Measurements from ENCODE around the gene SP7. TPM values are rescaled to one million over a fixed set of nuclear protein-coding genes. Genes with fewer than 3 reads are reported as not detected.
"Not testable (repeated sequence)": the region's sequence is repeated elsewhere in the genome, so short reads cannot be mapped to it uniquely, and the experiment has no call there.

The SP7 gene
- total RNA-seq, 1 experiment from 2014 or later = not detected

DNA sequence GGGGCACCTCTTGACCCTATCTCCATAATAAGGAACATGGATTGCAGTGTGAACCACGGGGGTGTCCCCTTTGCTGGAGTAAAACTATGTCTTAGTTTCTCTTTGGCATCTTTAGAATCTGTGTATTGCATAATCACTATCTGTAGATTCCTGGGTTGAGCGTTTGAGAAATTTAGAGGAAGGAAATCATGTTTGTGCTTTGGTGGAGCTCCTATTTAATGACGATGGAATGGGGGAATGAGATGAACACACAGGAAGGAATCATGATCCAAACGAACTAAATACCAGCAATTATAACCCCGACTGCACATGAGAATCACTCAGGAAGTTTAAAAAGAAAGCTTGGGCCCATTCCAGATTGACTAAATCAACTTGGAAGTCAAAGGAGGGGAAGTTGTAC is 38.0 kb downstream of the SP7 start:
- Histone ChIP-seq H3K79me2 (ENCODE audit: insufficient read depth, low read length) (peaks cover 5% of the 10 kb centered on the region; the same call in 1 of the 2 replicates), H3K23me2 (ENCODE audit: insufficient read length, low read depth, low read length, poor library complexity, severe bottlenecking) (peaks cover 12% of the 10 kb centered on the region), H4K5ac (ENCODE audit: insufficient read length, low read depth, low read length) (no peak overlapping the region), H3K27ac (ENCODE audit: insufficient read length, low read depth, low read length) (no peak overlapping the region), H3K18ac (ENCODE audit: insufficient read length, low read depth, low read length) (no peak overlapping the region), H2BK12ac (ENCODE audit: insufficient read length, low read depth, low read length) (no peak overlapping the region), H4K8ac (replicated peaks; ENCODE audit: insufficient read length, low read depth, low read length) (no peak overlapping the region), H3K4me2 (ENCODE audit: insufficient read depth, insufficient read length, low read length) (no peak overlapping the region), H3K9me3 (ENCODE audit: control insufficient read depth, low read depth, low read length) (no peaks in the 10 kb centered on the region), H2BK15ac (ENCODE audit: low read depth, low read length) (no peak overlapping the region), H3K14ac (ENCODE audit: insufficient read depth, low read length) (no peak overlapping the region), H2BK120ac (ENCODE audit: low read depth, low read length, poor library complexity, severe bottlenecking) (no peak overlapping the region), H3K27me3 (ENCODE audit: insufficient read depth, low read length) (no peaks in the 10 kb centered on the region), H3K9ac (ENCODE audit: extremely low read depth, insufficient read length, low read length) (no peak overlapping the region), H4K91ac (ENCODE audit: insufficient read length, low read depth, low read length) (no peak overlapping the region), H3K4me1 (ENCODE audit: insufficient read depth, low read length) (no peaks in the 10 kb centered on the region), H4K20me1 (ENCODE audit: control insufficient read depth, insufficient read depth, insufficient read length) (no peaks in the 10 kb centered on the region), H3K4ac (ENCODE audit: low read depth, low read length) (no peak overlapping the region), H2BK5ac (ENCODE audit: insufficient read length, low read length) (no peak overlapping the region), H3K56ac (ENCODE audit: insufficient read length, low read depth, low read length) (no peak overlapping the region), H2AK5ac (ENCODE audit: insufficient read length, low read length) (no peak overlapping the region), H3K79me1 (ENCODE audit: insufficient read depth, low read depth, low read length, poor library complexity, severe bottlenecking) (peaks cover 3% of the 10 kb centered on the region), H3K23ac (ENCODE audit: insufficient read length, low read depth, low read length) (no peak overlapping the region), H2AFZ (ENCODE audit: low read length) (no peak overlapping the region), H3T11ph (ENCODE audit: low read length) (no peak overlapping the region), H2BK20ac (ENCODE audit: low read depth, low read length, poor library complexity, severe bottlenecking) (no peak overlapping the region)
- TF ChIP-seq, protein P1, sequence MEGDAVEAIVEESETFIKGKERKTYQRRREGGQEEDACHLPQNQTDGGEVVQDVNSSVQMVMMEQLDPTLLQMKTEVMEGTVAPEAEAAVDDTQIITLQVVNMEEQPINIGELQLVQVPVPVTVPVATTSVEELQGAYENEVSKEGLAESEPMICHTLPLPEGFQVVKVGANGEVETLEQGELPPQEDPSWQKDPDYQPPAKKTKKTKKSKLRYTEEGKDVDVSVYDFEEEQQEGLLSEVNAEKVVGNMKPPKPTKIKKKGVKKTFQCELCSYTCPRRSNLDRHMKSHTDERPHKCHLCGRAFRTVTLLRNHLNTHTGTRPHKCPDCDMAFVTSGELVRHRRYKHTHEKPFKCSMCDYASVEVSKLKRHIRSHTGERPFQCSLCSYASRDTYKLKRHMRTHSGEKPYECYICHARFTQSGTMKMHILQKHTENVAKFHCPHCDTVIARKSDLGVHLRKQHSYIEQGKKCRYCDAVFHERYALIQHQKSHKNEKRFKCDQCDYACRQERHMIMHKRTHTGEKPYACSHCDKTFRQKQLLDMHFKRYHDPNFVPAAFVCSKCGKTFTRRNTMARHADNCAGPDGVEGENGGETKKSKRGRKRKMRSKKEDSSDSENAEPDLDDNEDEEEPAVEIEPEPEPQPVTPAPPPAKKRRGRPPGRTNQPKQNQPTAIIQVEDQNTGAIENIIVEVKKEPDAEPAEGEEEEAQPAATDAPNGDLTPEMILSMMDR (conservative IDR thresholded peaks at IDR 0.05) = no peak
- peaks cover 21 to 64% (median 57%) of the 10 kb centered on the region in 3 experiments; a peak in 6 of 7 replicates for H3K36me3 Mint-ChIP-seq (ENCODE audit: insufficient read depth in 1 of 3, low read depth in 3 of 3)
- H3K4me1 Mint-ChIP-seq = peaks cover 17 to 25% of the 10 kb centered on the region in 2 experiments
- H3K27me3 Mint-ChIP-seq (ENCODE audit: low read depth) = peaks cover 1% of the 10 kb centered on the region; the same call in 1 of the 2 replicates
- no peak overlapping the region for H3K27ac Mint-ChIP-seq
- H3K4me3 Mint-ChIP-seq = no peak overlapping the region; a peak in 1 of 5 replicates
- no peaks in the 10 kb centered on the region; a peak in 1 of 5 replicates for H3K9me3 Mint-ChIP-seq
- no peak for DNase-seq
- no CpG with 5 or more reads among the region's 5 CpGs for WGBS (ENCODE audit: extremely low coverage, insufficient read length, low lambda C conversion rate)

DNA sequence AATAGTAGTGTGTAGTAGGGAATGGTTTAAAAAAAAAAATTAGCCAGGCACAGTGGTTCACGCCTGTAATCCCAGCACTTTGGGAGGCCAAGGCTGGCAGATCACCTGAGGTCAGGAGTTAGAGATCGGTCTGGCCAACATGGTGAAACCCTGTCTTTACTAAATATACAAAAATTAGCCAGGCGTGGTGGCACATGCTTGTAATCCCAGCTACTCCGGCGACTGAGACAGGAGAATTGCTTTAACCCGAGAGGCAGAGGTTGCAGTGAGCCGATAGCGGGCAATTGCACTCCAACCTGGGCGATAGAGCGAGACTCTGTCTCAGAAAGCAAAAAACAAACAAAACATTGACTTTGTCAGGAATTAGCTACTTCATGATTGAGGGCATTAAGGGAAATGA is 39.0 kb downstream of the SP7 start:
- no CpG with 5 or more reads among the region's 10 CpGs for WGBS (ENCODE audit: extremely low coverage, insufficient read length, low lambda C conversion rate)
- H3K18ac ChIP-seq (ENCODE audit: insufficient read length, low read depth, low read length); H3K79me2 ChIP-seq (ENCODE audit: insufficient read depth, low read length); H3K9me3 Mint-ChIP-seq; H2BK5ac ChIP-seq (ENCODE audit: insufficient read length, low read length); H4K20me1 ChIP-seq (ENCODE audit: control insufficient read depth, insufficient read depth, insufficient read length); H3K4me1 ChIP-seq (ENCODE audit: insufficient read depth, low read length); H3K23ac ChIP-seq (ENCODE audit: insufficient read length, low read depth, low read length); H4K8ac ChIP-seq (replicated peaks; ENCODE audit: insufficient read length, low read depth, low read length); H2AK5ac ChIP-seq (ENCODE audit: insufficient read length, low read length); H3K9me3 ChIP-seq (ENCODE audit: control insufficient read depth, low read depth, low read length); H3T11ph ChIP-seq (ENCODE audit: low read length); H3K27me3 ChIP-seq (ENCODE audit: insufficient read depth, low read length); H3K79me1 ChIP-seq (ENCODE audit: insufficient read depth, low read depth, low read length, poor library complexity, severe bottlenecking); H4K91ac ChIP-seq (ENCODE audit: insufficient read length, low read depth, low read length); H2AFZ ChIP-seq (ENCODE audit: low read length); H3K4ac ChIP-seq (ENCODE audit: low read depth, low read length); H3K27me3 Mint-ChIP-seq (ENCODE audit: low read depth); H3K4me2 ChIP-seq (ENCODE audit: insufficient read depth, insufficient read length, low read length); H3K9ac ChIP-seq (ENCODE audit: extremely low read depth, insufficient read length, low read length); H2BK20ac ChIP-seq (ENCODE audit: low read depth, low read length, poor library complexity, severe bottlenecking); H2BK12ac ChIP-seq (ENCODE audit: insufficient read length, low read depth, low read length); H4K5ac ChIP-seq (ENCODE audit: insufficient read length, low read depth, low read length); H3K56ac ChIP-seq (ENCODE audit: insufficient read length, low read depth, low read length); H2BK120ac ChIP-seq (ENCODE audit: low read depth, low read length, poor library complexity, severe bottlenecking); DNase-seq; H2BK15ac ChIP-seq (ENCODE audit: low read depth, low read length); H3K27ac ChIP-seq (ENCODE audit: insufficient read length, low read depth, low read length); H3K14ac ChIP-seq (ENCODE audit: insufficient read depth, low read length): not testable (repeated sequence)
- peak overlapping the region; percentile 99; a peak in 2 of 5 replicates for H3K4me3 Mint-ChIP-seq
- H3K36me3 Mint-ChIP-seq (ENCODE audit: insufficient read depth in 1 of 3, low read depth in 3 of 3) = peaks cover 20 to 63% (median 59%) of the 10 kb centered on the region in 3 experiments
- H3K27ac Mint-ChIP-seq = peak overlapping the region in 1 of 3 experiments; percentile 79; a peak in 2 of 7 replicates
- peaks cover 17 to 25% of the 10 kb centered on the region in 2 experiments for H3K4me1 Mint-ChIP-seq
- peaks cover 12% of the 10 kb centered on the region for H3K23me2 ChIP-seq (ENCODE audit: insufficient read length, low read depth, low read length, poor library complexity, severe bottlenecking)
